Measurements from ENCODE around the gene TRPV5. TPM values are rescaled to one million over a fixed set of nuclear protein-coding genes. Genes with fewer than 3 reads are reported as not detected.

TRPV5 gene
- total RNA-seq, 2 experiments from 2014 or later = not detected

GRCh38 chr7:142956951-142957623 is 23.5 kb upstream of the TRPV5 start:
- no peak overlapping the region for H3K4me3 Mint-ChIP-seq
- H3K27ac Mint-ChIP-seq = no peak overlapping the region
- H3K9me3 Mint-ChIP-seq = peaks cover 14% of the 10 kb centered on the region
- ChIA-PET CTCF (interaction anchor here (0.8 kb wide), 1 partner anchor 11 kb away, joined by 3 read pairs; no protein-coding TSS in a partner anchor), POLR2A (no interaction called here)
- H3K36me3 Mint-ChIP-seq (ENCODE audit: low read depth) = no peaks in the 10 kb centered on the region
- peaks cover 26% of the 10 kb centered on the region for H3K27me3 Mint-ChIP-seq
- no peak for DNase-seq
- no peaks in the 10 kb centered on the region for H3K4me1 Mint-ChIP-seq

- H3K4me1 Mint-ChIP-seq = no peaks in the 10 kb centered on the region
- H3K27me3 Mint-ChIP-seq = peaks cover 25% of the 10 kb centered on the region
- CTCF ChIA-PET = interaction anchor here (1.3 kb wide), 1 partner anchor 28 kb away, joined by 3 read pairs; no protein-coding TSS in a partner anchor
- POLR2A ChIA-PET = no interaction called here
- no peak overlapping the region for H3K4me3 Mint-ChIP-seq
- no peak for DNase-seq
- no peak overlapping the region for H3K27ac Mint-ChIP-seq
- no peaks in the 10 kb centered on the region for H3K36me3 Mint-ChIP-seq (ENCODE audit: low read depth)
- H3K9me3 Mint-ChIP-seq = peaks cover 14% of the 10 kb centered on the region
Measured at GRCh38 chr7:142954680-142955268, 21.2 kb upstream of the TRPV5 start.

- Mint-ChIP-seq H3K4me3 (no peak overlapping the region), H3K27ac (no peak overlapping the region), H3K4me1 (no peaks in the 10 kb centered on the region), H3K9me3 (peaks cover 5% of the 10 kb centered on the region), H3K36me3 (ENCODE audit: low read depth) (no peaks in the 10 kb centered on the region), H3K27me3 (peaks cover 13% of the 10 kb centered on the region)
- CTCF ChIA-PET = no interaction called here
- no peak for DNase-seq
- POLR2A ChIA-PET = no interaction called here
Measured at GRCh38 chr7:142950235-142950634, 16.7 kb upstream of the TRPV5 start.

- Mint-ChIP-seq H3K4me3 (no peak overlapping the region), H3K36me3 (ENCODE audit: low read depth) (no peaks in the 10 kb centered on the region), H3K27ac (no peak overlapping the region), H3K27me3 (peaks cover 13% of the 10 kb centered on the region), H3K9me3 (no peaks in the 10 kb centered on the region), H3K4me1 (no peaks in the 10 kb centered on the region)
- ChIA-PET CTCF (interaction anchor here (1.3 kb wide), 1 partner anchor 12 kb away, joined by 5 read pairs; no protein-coding TSS in a partner anchor), POLR2A (no interaction called here)
- DNase-seq = no peak
Measured at GRCh38 chr7:142948603-142949002, 15.1 kb upstream of the TRPV5 start.

- ChIA-PET POLR2A (no interaction called here), CTCF (interaction anchor here (0.5 kb wide), 1 partner anchor 208 kb away, joined by 3 read pairs; no protein-coding TSS in a partner anchor)
- Mint-ChIP-seq H3K4me3 (no peak overlapping the region), H3K36me3 (ENCODE audit: low read depth) (no peaks in the 10 kb centered on the region), H3K27me3 (peaks cover 5% of the 10 kb centered on the region), H3K4me1 (no peaks in the 10 kb centered on the region), H3K27ac (no peak overlapping the region), H3K9me3 (no peaks in the 10 kb centered on the region)
- no peak for DNase-seq
Measured at GRCh38 chr7:142945001-142945400, 11.5 kb upstream of the TRPV5 start.

- H3K27ac Mint-ChIP-seq = no peak overlapping the region
- DNase-seq = no peak
- no peak overlapping the region for H3K4me3 Mint-ChIP-seq
- ChIA-PET CTCF (interaction anchor here (1.0 kb wide), 1 partner anchor 339 kb away, joined by 3 read pairs; no protein-coding TSS in a partner anchor), POLR2A (no interaction called here)
- no peaks in the 10 kb centered on the region for H3K9me3 Mint-ChIP-seq
- peaks cover 2% of the 10 kb centered on the region for H3K27me3 Mint-ChIP-seq
- no peaks in the 10 kb centered on the region for H3K36me3 Mint-ChIP-seq (ENCODE audit: low read depth)
- no peaks in the 10 kb centered on the region for H3K4me1 Mint-ChIP-seq
Measured at GRCh38 chr7:142943706-142944268, 10.2 kb upstream of the TRPV5 start.

GRCh38 chr7:142942746-142943145 is 9.2 kb upstream of the TRPV5 start:
- Mint-ChIP-seq H3K27me3 (no peaks in the 10 kb centered on the region), H3K9me3 (no peaks in the 10 kb centered on the region), H3K4me3 (no peak overlapping the region), H3K4me1 (no peaks in the 10 kb centered on the region), H3K36me3 (ENCODE audit: low read depth) (no peaks in the 10 kb centered on the region), H3K27ac (no peak overlapping the region)
- DNase-seq = no peak
- CTCF ChIA-PET = interaction anchor here (1.0 kb wide), 1 partner anchor 9 kb away, joined by 3 read pairs; the partner anchor contains the start of gene TRPV5
- POLR2A ChIA-PET = no interaction called here

- CTCF ChIA-PET = interaction anchor here (1.0 kb wide), 1 partner anchor 8 kb away, joined by 3 read pairs; the partner anchor contains the start of gene TRPV5
- no peaks in the 10 kb centered on the region for H3K4me1 Mint-ChIP-seq
Measured at GRCh38 chr7:142941541-142941940, 8.0 kb upstream of the TRPV5 start.

GRCh38 chr7:142940966-142941535 is 7.5 kb upstream of the TRPV5 start:
- H3K4me3 Mint-ChIP-seq = no peak overlapping the region
- no peaks in the 10 kb centered on the region for H3K4me1 Mint-ChIP-seq
- no peak for DNase-seq
- H3K9me3 Mint-ChIP-seq = no peaks in the 10 kb centered on the region
- ChIA-PET CTCF (no interaction called here), POLR2A (interaction anchor here (0.7 kb wide), 1 partner anchor 15 kb away, joined by 4 read pairs; no protein-coding TSS in a partner anchor)
- H3K36me3 Mint-ChIP-seq (ENCODE audit: low read depth) = no peaks in the 10 kb centered on the region
- no peak overlapping the region for H3K27ac Mint-ChIP-seq
- H3K27me3 Mint-ChIP-seq = no peaks in the 10 kb centered on the region

More at GRCh38 chr7:142941541-142941940, 8.0 kb upstream of the TRPV5 start:
- Mint-ChIP-seq H3K4me3 (no peak overlapping the region), H3K36me3 (ENCODE audit: low read depth) (no peaks in the 10 kb centered on the region), H3K27ac (no peak overlapping the region), H3K9me3 (no peaks in the 10 kb centered on the region), H3K27me3 (no peaks in the 10 kb centered on the region)
- DNase-seq = no peak
- POLR2A ChIA-PET = no interaction called here

GRCh38 chr7:142939226-142939910 is 5.8 kb upstream of the TRPV5 start, which contains the start of gene LLCFC1:
LLCFC1 (plus strand) TSS chr7:142939484; CDS start chr7:142939622, 138 bp downstream.
- no peak for DNase-seq
- H3K4me3 Mint-ChIP-seq = no peak within 1 kb of the TSS
- no peaks in the 10 kb centered on the region for H3K36me3 Mint-ChIP-seq (ENCODE audit: low read depth)
- ChIA-PET CTCF (no interaction called here), POLR2A (no interaction called here)
- H3K9me3 Mint-ChIP-seq = no peaks in the 10 kb centered on the region
- no peak within 1 kb of the TSS for H3K27ac Mint-ChIP-seq
- no peaks in the 10 kb centered on the region for H3K27me3 Mint-ChIP-seq
- H3K4me1 Mint-ChIP-seq = no peaks in the 10 kb centered on the region

GRCh38 chr7:142938611-142939010 is 5.1 kb upstream of the TRPV5 start:
- no peak overlapping the region for H3K27ac Mint-ChIP-seq
- POLR2A ChIA-PET = no interaction called here
- no peak for DNase-seq
- CTCF ChIA-PET = no interaction called here
- H3K4me1 Mint-ChIP-seq = no peaks in the 10 kb centered on the region
- H3K36me3 Mint-ChIP-seq (ENCODE audit: low read depth) = no peaks in the 10 kb centered on the region
- H3K27me3 Mint-ChIP-seq = no peaks in the 10 kb centered on the region
- no peaks in the 10 kb centered on the region for H3K9me3 Mint-ChIP-seq
- H3K4me3 Mint-ChIP-seq = no peak overlapping the region

GRCh38 chr7:142935941-142936565 is 2.5 kb upstream of the TRPV5 start:
- ChIA-PET POLR2A (no interaction called here), CTCF (no interaction called here)
- no peak overlapping the region for H3K27ac Mint-ChIP-seq
- H3K4me3 Mint-ChIP-seq = no peak overlapping the region
- H3K9me3 Mint-ChIP-seq = no peaks in the 10 kb centered on the region
- H3K36me3 Mint-ChIP-seq (ENCODE audit: low read depth) = no peaks in the 10 kb centered on the region
- H3K27me3 Mint-ChIP-seq = no peaks in the 10 kb centered on the region
- no peak for DNase-seq
- H3K4me1 Mint-ChIP-seq = no peaks in the 10 kb centered on the region

Measured in activated CD4-positive, alpha-beta T cell treated with anti-CD3 and anti-CD28 coated beads, Interleukin-2, amount 10 ng/mL, durations not matched to agents 7 days and 5 days (primary cell).